ENCODE measurements around the gene MEPCE.

MEPCE gene

DNA sequence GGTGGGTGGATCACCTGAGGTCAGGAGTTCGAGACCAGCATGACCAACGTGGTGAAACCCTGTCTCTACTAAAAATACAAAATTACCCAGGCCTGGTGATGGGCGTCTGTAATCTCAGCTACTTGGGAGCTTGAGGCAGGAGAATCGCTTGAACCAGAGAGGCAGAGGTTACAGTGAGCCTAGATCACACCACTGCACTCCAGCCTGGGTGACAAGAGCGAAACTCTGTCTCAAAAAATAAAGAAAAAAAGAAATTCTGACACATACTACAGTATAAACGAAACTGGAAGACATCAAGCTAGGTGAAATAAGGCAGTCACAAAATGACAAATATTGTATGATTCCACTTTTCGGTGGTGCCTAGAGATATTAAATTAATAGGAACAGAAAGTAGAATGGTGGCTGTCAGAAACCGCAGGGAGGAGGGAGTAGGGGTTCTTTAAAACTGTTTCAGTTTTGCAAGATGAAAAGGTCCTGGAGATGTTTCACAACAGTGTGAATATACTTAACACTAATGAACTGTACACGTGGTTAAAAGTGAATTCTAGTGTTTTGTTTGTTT is 33.1 kb upstream of the MEPCE start:
- Histone ChIP-seq H3K9ac (ENCODE audit: low read length) (peak overlapping the region; percentile 19; the same call in 1 of the 2 replicates), H3K27me3 (replicated peaks; ENCODE audit: insufficient read depth, low read length) (peaks cover 18% of the 10 kb centered on the region)

DNA sequence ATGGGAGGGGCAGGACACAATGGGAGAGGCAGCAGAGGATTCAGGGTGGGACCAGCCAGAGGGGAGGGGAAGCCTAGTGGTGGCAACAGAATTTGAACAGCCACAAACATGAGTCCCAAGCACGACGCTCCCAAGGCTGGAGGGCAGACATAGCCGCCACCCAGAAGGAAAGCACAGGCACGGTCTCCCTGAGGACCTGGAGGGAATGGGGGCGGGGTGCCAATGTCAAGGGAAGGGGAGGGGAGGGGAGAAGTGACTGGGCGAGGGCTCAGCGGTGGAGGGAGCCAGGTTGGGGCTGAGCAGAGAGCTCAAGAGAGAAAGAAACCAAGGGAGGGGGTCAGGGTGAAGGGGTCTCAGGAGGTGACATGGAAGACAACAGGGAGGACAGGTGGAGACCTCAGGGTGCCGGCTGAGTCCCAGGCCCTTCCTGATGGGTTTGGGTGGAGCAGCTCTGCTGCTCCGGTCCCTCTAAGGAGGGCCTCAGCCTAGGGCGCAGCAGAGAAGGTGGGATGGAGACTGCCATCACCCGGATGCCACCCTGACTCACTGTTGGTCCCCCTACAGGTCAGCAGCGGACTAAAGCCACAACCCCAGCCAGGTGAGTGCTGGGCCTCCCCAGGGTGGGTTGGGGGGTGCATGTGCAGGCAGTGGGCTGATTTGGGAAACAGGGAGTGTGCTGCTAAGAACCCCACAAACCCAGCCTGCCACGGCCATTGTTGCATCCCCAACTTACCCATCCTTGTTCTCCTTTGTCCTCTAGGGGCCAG is 32.1 kb upstream of the MEPCE start:
- no peaks in the 10 kb centered on the region for H3K36me3 ChIP-seq (replicated peaks; ENCODE audit: insufficient read depth, low read length)
- no peaks in the 10 kb centered on the region for H4K20me1 ChIP-seq (ENCODE audit: insufficient read depth, low read length)
- DNase-seq = no peak
- H3K79me2 ChIP-seq (ENCODE audit: low read length) = no peaks in the 10 kb centered on the region
- no peaks in the 10 kb centered on the region for H3K9me2 ChIP-seq (replicated peaks; ENCODE audit: insufficient read depth, low read length)
- H3K4me2 ChIP-seq (ENCODE audit: low read depth, low read length) = peak overlapping the region; percentile 51
- H3K27ac ChIP-seq (ENCODE audit: low read length) = peak overlapping the region; percentile 85; the same call in 1 of the 2 replicates
- H3F3A ChIP-seq (ENCODE audit: insufficient read depth, low read length) = peaks cover 21% of the 10 kb centered on the region
- H2AFZ ChIP-seq (ENCODE audit: low read length) = no peak overlapping the region
- peaks cover 18% of the 10 kb centered on the region for H3K27me3 ChIP-seq (replicated peaks; ENCODE audit: insufficient read depth, low read length)
- H3K4me3 ChIP-seq (ENCODE audit: low read length) = no peak overlapping the region
- no peak overlapping the region for H3K9ac ChIP-seq (ENCODE audit: low read length)
- H3K4me1 ChIP-seq (ENCODE audit: low read length) = peaks cover 18% of the 10 kb centered on the region
- TF ChIP-seq EZH2phosphoT487 (IDR thresholded peaks at IDR 0.05; ENCODE audit: low read length) (no peak), CTCF (IDR thresholded peaks at IDR 0.05; ENCODE audit: low read length) (no peak), EZH2 (optimal IDR thresholded peaks at IDR 0.05; ENCODE audit: low read depth, low read length) (no peak)
- H3K9me3 ChIP-seq (replicated peaks; ENCODE audit: insufficient read depth, low read length) = no peaks in the 10 kb centered on the region

More for the DNA sequence above, 33.1 kb upstream of the MEPCE start:
- Histone ChIP-seq H3K9me3 (replicated peaks; ENCODE audit: insufficient read depth, low read length) (no peaks in the 10 kb centered on the region), H3K9me2 (replicated peaks; ENCODE audit: insufficient read depth, low read length) (no peaks in the 10 kb centered on the region), H3K27ac (ENCODE audit: low read length) (peak overlapping the region; percentile 85; the same call in 1 of the 2 replicates), H3K36me3 (replicated peaks; ENCODE audit: insufficient read depth, low read length) (no peaks in the 10 kb centered on the region), H3K4me3 (ENCODE audit: low read length) (no peak overlapping the region), H3K4me2 (ENCODE audit: low read depth, low read length) (peak overlapping the region; percentile 51; the same call in 1 of the 2 replicates), H3K4me1 (ENCODE audit: low read length) (peaks cover 18% of the 10 kb centered on the region), H3K79me2 (ENCODE audit: low read length) (no peaks in the 10 kb centered on the region), H2AFZ (ENCODE audit: low read length) (no peak overlapping the region), H4K20me1 (ENCODE audit: insufficient read depth, low read length) (no peaks in the 10 kb centered on the region), H3F3A (ENCODE audit: insufficient read depth, low read length) (peaks cover 21% of the 10 kb centered on the region)
- DNase-seq = peak; percentile 87
- TF ChIP-seq EZH2phosphoT487 (IDR thresholded peaks at IDR 0.05; ENCODE audit: low read length) (no peak), CTCF (IDR thresholded peaks at IDR 0.05; ENCODE audit: low read length) (no peak), EZH2 (optimal IDR thresholded peaks at IDR 0.05; ENCODE audit: low read depth, low read length) (no peak)

- Histone ChIP-seq H2AFZ (ENCODE audit: low read length) (no peak overlapping the region), H3K27me3 (replicated peaks; ENCODE audit: insufficient read depth, low read length) (peaks cover 18% of the 10 kb centered on the region), H3K4me2 (ENCODE audit: low read depth, low read length) (no peak overlapping the region), H4K20me1 (ENCODE audit: insufficient read depth, low read length) (no peaks in the 10 kb centered on the region), H3K9me2 (replicated peaks; ENCODE audit: insufficient read depth, low read length) (no peaks in the 10 kb centered on the region), H3K4me3 (ENCODE audit: low read length) (no peak overlapping the region), H3K9ac (ENCODE audit: low read length) (no peak overlapping the region), H3K4me1 (ENCODE audit: low read length) (peaks cover 18% of the 10 kb centered on the region), H3F3A (ENCODE audit: insufficient read depth, low read length) (peaks cover 21% of the 10 kb centered on the region), H3K9me3 (replicated peaks; ENCODE audit: insufficient read depth, low read length) (no peaks in the 10 kb centered on the region), H3K36me3 (replicated peaks; ENCODE audit: insufficient read depth, low read length) (no peaks in the 10 kb centered on the region), H3K27ac (ENCODE audit: low read length) (no peak overlapping the region), H3K79me2 (ENCODE audit: low read length) (no peaks in the 10 kb centered on the region)
- TF ChIP-seq EZH2phosphoT487 (IDR thresholded peaks at IDR 0.05; ENCODE audit: low read length) = no peak
- no peak for TF ChIP-seq EZH2 (optimal IDR thresholded peaks at IDR 0.05; ENCODE audit: low read depth, low read length)
- TF ChIP-seq CTCF (IDR thresholded peaks at IDR 0.05; ENCODE audit: low read length) = no peak
- no peak for DNase-seq
These were observed 31.4 kb upstream of the MEPCE start for GRCh38 chr7:100398239-100398638.
